MCF 10A (cell line): ENCODE results near the gene CRABP1. TPM values are rescaled to one million over a fixed set of nuclear protein-coding genes. Genes with fewer than 3 reads are reported as not detected.

Source experiments
- BruUV-seq: library from RNA; stranded (reverse); fragments of 400-500 nt; replicated peaks from 2 replicates; lab custom pipeline; 2021; lab: Mats Ljungman, UMichigan
- CTCF ChIA-PET: fragments of 300-600 bp; sonication (Branson Sonifier 250); formaldehyde crosslinking; extraction: SDS; loops from one replicate; lab custom pipeline; 2021; ENCODE audit warnings: antibody characterized with exemption, inconsistent platforms; lab: Yijun Ruan, JAX
- POLR2A ChIA-PET: fragments of 300-600, 350-650 bp; sonication (Branson Sonifier 250); formaldehyde crosslinking; extraction: SDS; loops from one replicate; lab custom pipeline; 2020; ENCODE audit warnings: antibody characterized with exemption, inconsistent platforms; lab: Yijun Ruan, JAX
- DNase-seq: peaks from one replicate; pipeline ENCODE4 v3.0.0-alpha.2; 2018; ENCODE audit not compliant: unreplicated experiment
- H3K27ac Mint-ChIP-seq: one replicate; pipeline ENCODE4 v1.8.0; 2022; ENCODE audit warnings: mild to moderate bottlenecking, low read depth, mixed read lengths; ENCODE audit not compliant: unreplicated experiment
- H3K27me3 Mint-ChIP-seq: one replicate; pipeline ENCODE4 v1.8.0; 2022; ENCODE audit warnings: mixed read lengths; ENCODE audit not compliant: insufficient read depth, unreplicated experiment
- H3K36me3 Mint-ChIP-seq: one replicate; pipeline ENCODE4 v1.8.0; 2022; ENCODE audit warnings: mild to moderate bottlenecking, moderate library complexity, mixed read lengths; ENCODE audit not compliant: insufficient read depth, unreplicated experiment
- H3K4me1 Mint-ChIP-seq: one replicate; pipeline ENCODE4 v1.8.0; 2022; ENCODE audit warnings: mixed read lengths; ENCODE audit not compliant: insufficient read depth, unreplicated experiment
- H3K4me3 Mint-ChIP-seq: one replicate; pipeline ENCODE4 v1.8.0; 2022; ENCODE audit warnings: mild to moderate bottlenecking, moderate library complexity, mixed read lengths; ENCODE audit not compliant: unreplicated experiment
- H3K9me3 Mint-ChIP-seq: one replicate; pipeline ENCODE4 v1.8.0; 2022; ENCODE audit warnings: mixed read lengths; ENCODE audit not compliant: unreplicated experiment
- CTCF ChIP-seq: fragments of 200-600 bp; IDR thresholded peaks from one replicate; pipeline ENCODE4 v1.8.0; 2022; ENCODE audit warnings: antibody characterized with exemption, mild to moderate bottlenecking; ENCODE audit not compliant: unreplicated experiment
- intact Hi-C: fragments of 100-400 bp; cut with micrococcal nuclease; formaldehyde crosslinking; loops from 2 replicates; pipeline ENCODE4 v1.14.1; 2022
- total RNA-seq: library from RNA; stranded (reverse); gene quantifications from 2 replicates; pipeline ENCODE4 v1.2.3, GENCODE V29; 2022

Gene CRABP1
- total RNA-seq, 1 experiment from 2014 or later = not detected

GRCh38 chr15:78325092-78325843 lies 14.9 kb upstream of the CRABP1 start:
- Mint-ChIP-seq H3K27ac (no peak overlapping the region), H3K4me1 (peaks cover 6% of the 10 kb centered on the region), H3K36me3 (no peaks in the 10 kb centered on the region), H3K27me3 (no peaks in the 10 kb centered on the region), H3K4me3 (no peak overlapping the region), H3K9me3 (no peaks in the 10 kb centered on the region)
- POLR2A ChIA-PET = no interaction called here
- CTCF ChIA-PET = interaction anchor here (0.6 to 1.3 kb wide), 4 partner anchors 8 to 1736 kb away, joined by 3 to 4 read pairs (median 4); no protein-coding TSS in a partner anchor
- no TSS peak for BruUV-seq
- peak; percentile 60 for DNase-seq
- intact Hi-C loops = no loop called here
- no peak for TF ChIP-seq CTCF

- intact Hi-C loops = no loop called here
- H3K4me3 Mint-ChIP-seq = no peak overlapping the region
- DNase-seq = no peak
- TF ChIP-seq CTCF = no peak
- CTCF ChIA-PET = interaction anchor here (0.6 to 1.8 kb wide), 2 partner anchors 85 to 95 kb away, joined by 3 to 8 read pairs; no protein-coding TSS in a partner anchor
- H3K27ac Mint-ChIP-seq = no peak overlapping the region
- BruUV-seq = no TSS peak
- POLR2A ChIA-PET = interaction anchor here (0.9 kb wide), 1 partner anchor 110 kb away, joined by 3 read pairs; the partner anchor contains the start of gene IREB2
- H3K9me3 Mint-ChIP-seq = no peaks in the 10 kb centered on the region
- H3K27me3 Mint-ChIP-seq = no peaks in the 10 kb centered on the region
- peaks cover 6% of the 10 kb centered on the region for H3K4me1 Mint-ChIP-seq
- H3K36me3 Mint-ChIP-seq = no peaks in the 10 kb centered on the region
Observed at GRCh38 chr15:78327466-78327865, 12.7 kb upstream of the CRABP1 start.

GRCh38 chr15:78329625-78330024 lies 10.5 kb upstream of the CRABP1 start:
- POLR2A ChIA-PET = no interaction called here
- peaks cover 6% of the 10 kb centered on the region for H3K4me1 Mint-ChIP-seq
- no TSS peak for BruUV-seq
- intact Hi-C loops = no loop called here
- no peak overlapping the region for H3K4me3 Mint-ChIP-seq
- CTCF ChIA-PET = interaction anchor here (0.6 kb wide), 1 partner anchor 212 kb away, joined by 3 read pairs; no protein-coding TSS in a partner anchor
- no peaks in the 10 kb centered on the region for H3K9me3 Mint-ChIP-seq
- TF ChIP-seq CTCF = no peak
- no peaks in the 10 kb centered on the region for H3K36me3 Mint-ChIP-seq
- no peaks in the 10 kb centered on the region for H3K27me3 Mint-ChIP-seq
- no peak overlapping the region for H3K27ac Mint-ChIP-seq
- DNase-seq = no peak

- Mint-ChIP-seq H3K36me3 (no peaks in the 10 kb centered on the region), H3K9me3 (no peaks in the 10 kb centered on the region), H3K27me3 (peaks cover 24% of the 10 kb centered on the region), H3K4me1 (no peaks in the 10 kb centered on the region), H3K27ac (no peak overlapping the region), H3K4me3 (no peak overlapping the region)
- intact Hi-C loops = no loop called here
- no peak for DNase-seq
- no TSS peak for BruUV-seq
- TF ChIP-seq CTCF = no peak
- CTCF ChIA-PET = no interaction called here
- POLR2A ChIA-PET = no interaction called here
Observed at GRCh38 chr15:78334845-78335244, 5.3 kb upstream of the CRABP1 start.
